HepG2 (cell line): ENCODE measurements around the gene OSCP1.

Experiments
- ATF7-NPFF ChIP-seq: sonication (generic); formaldehyde crosslinking; IDR thresholded peaks from 2 replicates; pipeline ENCODE4 v1.8.1; 2023; ENCODE audit warnings: mild to moderate bottlenecking, low read depth, missing genetic modification reagents, moderate library complexity
- CTCF ChIP-seq: sonication (generic); formaldehyde crosslinking; IDR thresholded peaks from 2 replicates; pipeline ENCODE4 v1.5.0; 2020; ENCODE audit warnings: mild to moderate bottlenecking, missing genetic modification reagents, moderate library complexity
- MEIS2 ChIP-seq: sonication (generic); formaldehyde crosslinking; IDR thresholded peaks from 2 replicates; pipeline ENCODE4 v1.9.0; 2021; ENCODE audit warnings: mild to moderate bottlenecking, missing genetic modification reagents
- NR3C1 ChIP-seq: sonication (generic); formaldehyde crosslinking; IDR thresholded peaks from 2 replicates; pipeline ENCODE4 v1.4.0; 2020; ENCODE audit warnings: missing genetic modification reagents
- ZNF33B ChIP-seq: sonication (generic); formaldehyde crosslinking; IDR thresholded peaks from 2 replicates; pipeline ENCODE4 v1.5.1; 2020; ENCODE audit warnings: mild to moderate bottlenecking, missing genetic modification reagents

- TF ChIP-seq ZNF33B (CRISPR knock-in tag), result no peak
- no peak for TF ChIP-seq CTCF (CRISPR knock-in tag)
- no peak for TF ChIP-seq ATF7-NPFF (CRISPR knock-in tag)
- TF ChIP-seq NR3C1 (CRISPR knock-in tag), result no peak
- TF ChIP-seq MEIS2 (CRISPR knock-in tag), result no peak
Measured at GRCh38 chr1:36419569-36419968, 30.7 kb downstream of the OSCP1 start.
